Lung (tissue), 12 donors: Measurements from ENCODE around the gene FRMD4A. TPM values are rescaled to one million over a fixed set of nuclear protein-coding genes. Genes with fewer than 3 reads are reported as not detected.
"Not testable (repeated sequence)": the region's sequence is repeated elsewhere in the genome, so short reads cannot be mapped to it uniquely, and the experiment has no call there.

Source experiments
- ATAC-seq: fragments of 200-7000 bp; cut with Tn5 transposase; one replicate; pipeline ENCODE4 v1.9.1; 2020; ENCODE audit warnings: moderate number of reproducible peaks; ENCODE audit not compliant: insufficient read depth, low FRiP score
- DNase-seq, 3 donors: peaks; one replicate each; pipeline ENCODE4 v3.0.0-alpha.2; 2013 to 2017
- H3K27ac ChIP-seq, 2 donors: one replicate each; pipeline ENCODE4 v1.5.1; 2013; ENCODE audit warnings: mild to moderate bottlenecking in 2 of 2, moderate library complexity in 2 of 2, control low read depth in 1 of 2, inconsistent platforms in 1 of 2, low read depth in 1 of 2, low read length in 1 of 2
- H3K27me3 ChIP-seq, 3 donors: one replicate each; pipeline ENCODE4 v1.5.1; 2013; ENCODE audit warnings: low read length in 2 of 3; ENCODE audit not compliant: control insufficient read depth in 3 of 3, insufficient read depth in 3 of 3
- H3K36me3 ChIP-seq, 4 donors: one replicate each; pipeline ENCODE4 v1.5.1; 2013; ENCODE audit warnings: low read length in 4 of 4, mild to moderate bottlenecking in 1 of 4, moderate library complexity in 1 of 4; ENCODE audit not compliant: control insufficient read depth in 4 of 4, insufficient read depth in 4 of 4
- H3K4me1 ChIP-seq, 5 donors: one replicate each; pipeline ENCODE4 v1.5.1; 2013; ENCODE audit warnings: low read length in 5 of 5, mild to moderate bottlenecking in 2 of 5, moderate library complexity in 1 of 5; ENCODE audit not compliant: control insufficient read depth in 5 of 5, insufficient read depth in 5 of 5
- H3K4me3 ChIP-seq: one replicate; pipeline ENCODE4 v1.5.1; 2013; ENCODE audit warnings: mild to moderate bottlenecking, control low read depth, moderate library complexity
- H3K9ac ChIP-seq, 2 donors: one replicate each; pipeline ENCODE4 v1.5.1; 2013; ENCODE audit warnings: low read length in 2 of 2, control low read depth in 1 of 2; ENCODE audit not compliant: insufficient read depth in 1 of 2
- H3K9me3 ChIP-seq, 4 donors: one replicate each; pipeline ENCODE4 v1.5.1; 2013; ENCODE audit warnings: low read length in 3 of 4, mild to moderate bottlenecking in 1 of 4, moderate library complexity in 1 of 4; ENCODE audit not compliant: control insufficient read depth in 4 of 4, insufficient read depth in 3 of 4
- WGBS, 2 donors: extraction: QIAGEN DNeasy Blood & Tissue Kit; methylation state at CpG; one replicate each; pipeline ENCODE4 v1.1.7; 2013; 5-methylcytosine and 5-hydroxymethylcytosine counted together
- polyA plus RNA-seq, 2 donors: library from polyadenylated mRNA; stranded (reverse); fragments of 200-250 nt; gene quantifications; one replicate each; pipeline ENCODE4 v1.2.1, GENCODE V29; 2013
- total RNA-seq, 2 donors: library from RNA; depleted of rRNA in 1 of 2; stranded (reverse); fragments of >200 nt in 1 of 2; gene quantifications; one replicate each; pipeline ENCODE4 v1.2.1, GENCODE V29; 2014 to 2021
- TF ChIP-seq, protein P1 (sequence below): IDR thresholded peaks from 2 replicates; pipeline ENCODE4 v1.5.1; 2012; ENCODE audit warnings: mild to moderate bottlenecking; ENCODE audit errors: control extremely low read depth, extremely low read depth
- donor health status: control.
- donor health status: control.
- donor health status: Bipolar disorder and iron deficiency.
- donor health status: healthy.
- donor health status: DM: yes; HTN: yes; CAD: no.

The FRMD4A gene
- total and polyA plus RNA-seq, 4 donors: 12.0 to 64.5 (median 29.3) TPM

DNA sequence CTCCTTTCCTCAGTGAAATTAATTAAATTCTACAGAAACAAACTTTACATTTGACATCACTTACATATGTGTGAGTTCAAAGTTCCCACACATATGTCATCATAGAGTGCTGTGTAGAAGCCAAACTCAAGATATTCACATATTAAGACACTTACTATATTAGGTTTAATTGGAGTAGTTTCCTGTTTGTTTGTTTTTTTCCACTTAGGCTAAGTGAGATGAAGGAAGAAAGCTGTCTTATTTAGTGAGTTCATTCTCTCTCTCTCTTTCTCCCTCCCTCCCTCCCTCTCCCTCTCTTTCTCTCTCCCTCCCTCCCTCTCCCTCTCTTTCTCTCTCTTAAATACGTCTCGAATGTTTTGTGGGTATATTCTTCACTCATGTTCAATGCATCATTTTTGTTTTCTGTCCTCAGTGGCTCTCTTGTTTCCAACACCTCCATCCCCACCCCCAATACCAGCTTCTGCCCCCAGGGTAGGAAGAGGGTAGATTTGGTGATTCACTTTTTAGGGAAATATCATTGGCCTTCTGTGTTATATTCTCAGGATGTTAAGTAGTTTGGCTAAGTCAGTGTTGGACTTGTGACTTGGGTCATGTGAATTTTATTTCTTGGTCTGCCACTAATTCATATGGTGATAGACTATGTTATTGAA, 262.0 kb downstream of the FRMD4A start:
- Histone ChIP-seq H3K27me3 (no peaks in the 10 kb centered on the region), H3K4me3 (no peak overlapping the region)
- peak in 2 of 3 donors; percentile 75 to 88 for DNase-seq

DNA sequence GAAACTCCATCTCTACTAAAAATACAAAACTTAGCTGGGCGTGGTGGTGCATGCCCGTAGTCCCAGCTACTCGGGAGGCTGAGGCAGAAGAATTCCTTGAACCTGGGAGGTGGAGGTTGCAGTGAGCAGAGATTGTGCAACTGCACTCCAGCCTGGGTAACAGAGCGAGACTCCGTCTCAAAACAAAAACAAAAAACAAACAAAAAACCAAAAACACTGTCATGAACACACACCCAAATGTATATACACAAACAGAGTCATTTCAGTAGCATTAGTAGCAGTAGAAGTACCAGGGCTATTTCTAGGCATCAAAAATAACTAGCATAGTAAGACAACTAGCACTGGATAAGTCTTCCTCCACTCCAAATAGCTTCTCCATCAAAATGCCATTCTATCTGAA, 263.1 kb downstream of the FRMD4A start:
- not testable (repeated sequence) for H3K27me3 ChIP-seq, DNase-seq, H3K27ac ChIP-seq, H3K4me3 ChIP-seq, ATAC-seq, H3K9ac ChIP-seq, H3K36me3 ChIP-seq, H3K9me3 ChIP-seq
- H3K4me1 ChIP-seq: peaks cover 0 to 37% (median 11%) of the 10 kb centered on the region in 5 donors
- WGBS, 2 donors: 77 to 95% methylated on average over 5 of the region's 5 CpGs

More for the DNA sequence above, 262.0 kb downstream of the FRMD4A start:
- WGBS, 2 donors: 89% methylated on average over 2 of the region's 2 CpGs
- Histone ChIP-seq H3K9ac (no peak overlapping the region), H3K36me3 (no peaks in the 10 kb centered on the region), H3K9me3 (no peaks in the 10 kb centered on the region), H3K27ac (no peak overlapping the region), H3K4me1 (peaks cover 0 to 42% (median 7%) of the 10 kb centered on the region in 5 donors)
- no peak for ATAC-seq
- TF ChIP-seq, protein P1, sequence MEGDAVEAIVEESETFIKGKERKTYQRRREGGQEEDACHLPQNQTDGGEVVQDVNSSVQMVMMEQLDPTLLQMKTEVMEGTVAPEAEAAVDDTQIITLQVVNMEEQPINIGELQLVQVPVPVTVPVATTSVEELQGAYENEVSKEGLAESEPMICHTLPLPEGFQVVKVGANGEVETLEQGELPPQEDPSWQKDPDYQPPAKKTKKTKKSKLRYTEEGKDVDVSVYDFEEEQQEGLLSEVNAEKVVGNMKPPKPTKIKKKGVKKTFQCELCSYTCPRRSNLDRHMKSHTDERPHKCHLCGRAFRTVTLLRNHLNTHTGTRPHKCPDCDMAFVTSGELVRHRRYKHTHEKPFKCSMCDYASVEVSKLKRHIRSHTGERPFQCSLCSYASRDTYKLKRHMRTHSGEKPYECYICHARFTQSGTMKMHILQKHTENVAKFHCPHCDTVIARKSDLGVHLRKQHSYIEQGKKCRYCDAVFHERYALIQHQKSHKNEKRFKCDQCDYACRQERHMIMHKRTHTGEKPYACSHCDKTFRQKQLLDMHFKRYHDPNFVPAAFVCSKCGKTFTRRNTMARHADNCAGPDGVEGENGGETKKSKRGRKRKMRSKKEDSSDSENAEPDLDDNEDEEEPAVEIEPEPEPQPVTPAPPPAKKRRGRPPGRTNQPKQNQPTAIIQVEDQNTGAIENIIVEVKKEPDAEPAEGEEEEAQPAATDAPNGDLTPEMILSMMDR: no peak

DNA sequence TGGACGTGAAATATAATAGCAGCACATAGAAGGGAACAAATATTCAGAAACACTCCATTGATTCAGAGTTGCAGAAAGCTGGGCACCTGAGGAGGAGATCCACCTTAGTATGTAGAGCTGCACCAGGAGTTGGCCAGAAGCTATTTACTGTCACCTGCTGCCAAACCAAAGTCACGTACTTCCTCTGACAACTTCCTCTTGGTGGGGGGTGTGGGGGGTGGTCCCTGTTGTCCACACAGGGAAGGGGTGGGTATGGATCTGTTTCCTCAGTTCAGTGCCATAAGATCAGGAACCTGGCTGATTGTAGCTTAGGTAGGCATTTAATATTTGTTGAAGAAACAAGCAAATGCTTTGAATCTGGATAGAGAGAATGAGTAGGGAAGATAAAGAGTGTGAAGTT, 264.6 kb downstream of the FRMD4A start:
- TF ChIP-seq, protein P1: no peak
- Histone ChIP-seq H3K27me3 (no peaks in the 10 kb centered on the region), H3K9ac (no peak overlapping the region), H3K4me3 (no peak overlapping the region), H3K36me3 (no peaks in the 10 kb centered on the region), H3K27ac (no peak overlapping the region), H3K4me1 (peaks cover 0 to 27% (median 11%) of the 10 kb centered on the region in 5 donors), H3K9me3 (no peaks in the 10 kb centered on the region)
- ATAC-seq (no peak), DNase-seq (no peak)
- 57 to 62% methylated on average over 2 of the region's 2 CpGs for WGBS, 2 donors

DNA sequence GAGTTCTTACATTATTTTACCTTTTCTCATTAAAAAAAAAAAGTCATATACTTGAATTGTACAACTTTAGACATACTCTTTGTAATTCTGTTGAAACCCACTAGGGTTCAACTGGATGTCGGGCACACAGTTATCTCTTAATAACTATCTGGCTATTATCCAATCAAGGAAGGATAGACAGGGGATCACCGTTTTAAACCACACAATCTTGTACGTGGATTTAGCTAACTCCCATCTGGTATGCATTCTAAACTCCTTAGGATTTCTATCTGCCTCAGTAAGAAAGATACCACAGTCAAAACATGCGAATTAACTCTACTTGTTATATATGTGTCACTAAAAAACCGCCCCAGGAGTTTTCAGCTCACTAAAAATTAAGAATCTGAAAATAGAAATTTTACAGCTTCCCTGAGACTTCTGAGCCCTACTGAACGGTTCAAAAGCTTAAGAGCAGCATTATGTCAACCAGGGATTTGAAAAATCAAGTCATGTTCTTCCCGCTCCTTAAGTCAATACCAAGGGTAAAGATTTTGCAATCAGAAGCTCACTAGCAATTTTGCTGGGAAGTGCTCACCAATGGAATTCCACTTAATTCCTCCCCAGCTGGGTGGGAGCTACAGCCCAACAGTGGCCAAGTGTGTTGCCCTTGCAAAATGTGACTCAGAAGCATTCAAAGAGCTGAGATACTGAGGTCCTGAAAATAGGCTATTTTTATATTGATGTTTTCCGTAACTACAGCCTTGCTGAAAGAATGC, 267.0 kb downstream of the FRMD4A start:
- no peak overlapping the region for H3K4me3 ChIP-seq
- no peak overlapping the region for H3K27ac ChIP-seq
- ATAC-seq (peak; percentile 80), DNase-seq (peak; percentile 66 to 85 (median 82))
- peak overlapping the region in 1 of 2 donors; percentile 33 for H3K9ac ChIP-seq
- TF ChIP-seq, protein P1: no peak
- 61 to 81% methylated on average over 8 of the region's 8 CpGs for WGBS, 2 donors
- H3K9me3 ChIP-seq: no peaks in the 10 kb centered on the region
- H3K4me1 ChIP-seq: peaks cover 0 to 21% (median 11%) of the 10 kb centered on the region in 5 donors
- H3K27me3 ChIP-seq: no peaks in the 10 kb centered on the region
- H3K36me3 ChIP-seq: no peaks in the 10 kb centered on the region
